Stimulated activated CD8-positive, alpha-beta memory T cell treated with anti-CD3 and anti-CD28 coated beads, Interleukin-4, amount 100 ng/mL, for 1 hour (primary cell): ENCODE results near the gene PARVG.

ENCODE experiments used
- DNase-seq, 2 donors: peaks; one replicate each; pipeline ENCODE4 v3.0.0-alpha.2; 2020; ENCODE audit warnings: low read depth in 2 of 2, low spot score in 1 of 2

Gene PARVG

GRCh38 chr22:44242946-44243724 lies 62.4 kb downstream of the PARVG start:
- DNase-seq = no peak

DNA sequence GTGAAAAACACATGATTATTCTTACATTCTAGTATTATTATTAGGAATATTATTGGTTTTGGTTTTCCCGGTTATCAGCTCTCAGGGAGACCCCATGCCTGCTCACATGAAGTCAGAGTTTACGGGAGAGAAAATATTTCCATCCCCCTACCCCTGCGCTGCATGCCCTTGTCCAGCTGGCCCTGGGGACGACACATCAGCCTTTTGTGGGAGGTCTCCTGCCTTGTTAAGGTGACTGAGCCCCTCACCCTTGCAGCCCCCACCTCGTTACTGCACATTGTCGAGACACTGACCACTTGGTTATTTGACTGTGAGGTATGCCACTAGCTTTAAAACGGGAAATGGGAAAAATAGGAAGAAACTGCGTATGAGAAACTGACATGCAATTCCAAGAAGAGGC lies 63.0 kb downstream of the PARVG start:
- DNase-seq = no peak

GRCh38 chr22:44244265-44244822 lies 63.6 kb downstream of the PARVG start:
- no peak for DNase-seq

GRCh38 chr22:44245438-44245837 lies 64.7 kb downstream of the PARVG start:
- DNase-seq = no peak

GRCh38 chr22:44245867-44246266 lies 65.1 kb downstream of the PARVG start:
- no peak for DNase-seq

DNA sequence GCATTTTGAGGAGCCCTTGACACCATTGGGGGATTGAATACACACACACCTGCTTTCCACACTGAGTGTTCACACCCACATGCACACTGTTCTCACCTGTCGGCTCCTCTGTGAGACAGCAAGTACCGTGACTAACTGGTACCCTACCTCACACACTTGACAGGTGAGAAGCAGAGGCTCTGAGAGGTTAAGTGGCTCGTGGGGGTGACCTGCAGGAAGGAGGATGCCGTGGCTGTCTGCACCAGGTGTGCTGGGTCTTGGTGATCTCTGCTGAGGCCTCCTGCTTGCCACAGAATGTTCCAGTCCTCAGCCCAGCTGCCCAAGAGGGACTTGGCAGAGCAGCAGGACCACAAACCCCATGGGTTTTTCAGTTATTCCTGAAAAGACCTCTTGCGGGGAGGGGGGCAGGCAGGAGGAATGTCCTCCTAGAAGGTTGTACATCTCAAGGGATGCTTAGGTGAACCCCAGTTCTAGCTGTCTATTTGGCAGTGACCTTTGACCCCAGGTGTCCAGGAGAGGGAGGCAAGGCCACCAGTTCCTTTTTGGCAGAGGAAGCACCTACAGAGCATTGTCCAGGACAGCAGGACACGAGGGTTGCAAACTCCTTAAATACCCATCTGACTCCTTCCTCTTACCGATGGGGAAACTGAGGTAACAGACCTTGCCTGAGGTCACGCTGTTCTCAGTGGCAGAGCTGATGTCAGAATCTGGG lies 66.0 kb downstream of the PARVG start:
- DNase-seq = no peak

DNA sequence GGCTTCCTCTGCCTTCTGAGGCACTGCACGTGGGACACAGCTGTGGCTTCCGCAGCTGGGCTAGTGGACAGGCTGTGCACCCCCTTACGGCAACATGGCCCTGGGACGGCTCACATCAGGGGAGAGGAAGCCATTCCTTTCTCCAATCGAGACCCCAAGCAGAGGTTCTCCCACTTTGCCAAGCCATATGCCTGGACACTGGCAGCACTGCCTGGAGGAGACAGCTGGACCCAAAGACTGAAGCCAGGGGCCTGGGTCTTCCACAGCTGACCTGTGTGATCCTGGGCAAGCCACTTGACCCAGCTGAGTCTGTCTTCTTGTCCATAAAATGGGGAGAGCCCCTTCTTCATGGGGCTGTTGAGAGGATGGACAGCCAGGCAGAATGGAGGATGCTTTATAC lies 66.6 kb downstream of the PARVG start:
- DNase-seq = no peak

DNA sequence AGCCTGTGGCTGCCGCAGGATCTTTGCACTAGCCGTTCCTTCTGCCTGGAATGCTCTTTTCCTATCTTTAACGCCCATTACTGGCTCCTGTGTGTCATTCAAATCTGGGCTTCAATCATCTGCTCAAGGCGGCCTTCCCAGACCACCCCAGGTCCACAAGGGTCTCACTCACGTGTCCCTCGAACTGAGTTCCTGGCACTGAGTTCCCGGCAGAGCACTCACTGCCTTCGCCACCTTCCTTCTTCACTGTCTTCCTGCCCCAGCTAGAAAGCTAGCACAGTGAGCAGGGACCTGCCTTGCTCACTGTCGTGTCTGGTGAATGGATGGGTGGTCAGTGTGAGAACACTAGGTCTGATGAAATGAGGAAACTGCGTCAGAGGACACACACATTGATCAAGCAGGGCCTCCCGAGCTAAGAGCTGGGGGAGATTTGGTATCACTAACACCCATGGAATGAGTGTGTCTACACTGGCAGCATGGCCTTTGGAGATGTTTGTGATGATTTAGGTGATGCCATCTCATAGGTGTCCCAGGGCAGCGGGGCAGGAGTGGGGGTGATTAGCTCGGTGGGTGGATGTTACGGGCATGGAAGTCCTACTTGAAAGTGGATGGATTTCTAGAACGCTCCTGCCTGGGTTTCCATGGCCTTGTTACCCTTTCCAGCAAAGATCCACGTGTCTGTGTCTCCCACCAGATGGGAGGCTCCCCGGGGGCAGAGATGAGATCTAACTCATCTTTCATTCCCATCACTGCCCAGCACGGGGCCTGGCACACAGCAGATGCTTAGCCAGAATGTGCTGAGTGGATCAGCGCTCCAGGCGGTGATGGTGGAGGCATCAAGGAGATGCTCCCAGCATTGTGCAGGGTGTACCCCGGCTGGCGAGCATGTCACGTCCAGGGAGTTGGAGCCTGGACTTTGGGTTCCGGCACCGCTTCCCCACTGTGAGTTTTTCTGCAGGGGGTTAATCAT lies 67.5 kb downstream of the PARVG start:
- DNase-seq = no peak

DNA sequence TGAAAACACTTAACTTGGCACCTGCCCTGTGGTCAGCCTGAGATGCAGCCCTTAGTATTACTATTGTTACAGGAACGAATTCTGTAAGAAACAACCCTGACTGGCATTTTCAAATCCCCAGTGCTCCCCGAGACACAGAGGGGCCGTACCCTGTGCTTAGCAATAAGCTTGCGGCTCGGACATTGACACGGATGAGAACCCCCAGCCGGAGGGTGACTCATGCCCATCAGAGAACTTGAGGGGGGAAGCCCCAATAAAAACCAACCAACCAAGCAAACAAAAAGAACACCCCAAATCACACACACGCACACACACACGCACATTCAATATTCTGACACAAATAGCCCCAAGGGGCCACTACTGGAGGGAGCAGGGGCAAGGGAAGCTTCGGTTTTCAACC lies 68.2 kb downstream of the PARVG start:
- no peak for DNase-seq

- no peak for DNase-seq
Observed at GRCh38 chr22:44249376-44250147, 68.8 kb downstream of the PARVG start.

DNA sequence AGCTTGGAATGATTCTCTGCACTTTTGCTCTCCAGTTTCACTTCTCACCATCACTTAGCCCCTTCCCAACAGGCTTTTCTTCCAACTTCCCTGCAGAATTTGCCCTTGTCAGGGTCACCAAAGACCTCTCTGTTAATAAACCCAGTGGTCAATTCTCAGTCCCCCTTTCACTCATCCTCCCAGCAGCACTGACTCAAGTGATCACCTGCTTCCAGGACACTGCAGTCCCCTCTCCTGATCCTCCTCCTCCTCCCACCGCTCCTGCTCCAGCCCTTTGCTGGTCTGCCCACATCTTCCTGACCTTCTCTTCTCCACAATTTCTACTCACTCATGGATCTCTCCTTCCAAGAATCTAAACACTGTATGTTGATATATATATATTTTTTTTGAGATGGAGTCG lies 74.1 kb downstream of the PARVG start:
- no peak for DNase-seq

DNA sequence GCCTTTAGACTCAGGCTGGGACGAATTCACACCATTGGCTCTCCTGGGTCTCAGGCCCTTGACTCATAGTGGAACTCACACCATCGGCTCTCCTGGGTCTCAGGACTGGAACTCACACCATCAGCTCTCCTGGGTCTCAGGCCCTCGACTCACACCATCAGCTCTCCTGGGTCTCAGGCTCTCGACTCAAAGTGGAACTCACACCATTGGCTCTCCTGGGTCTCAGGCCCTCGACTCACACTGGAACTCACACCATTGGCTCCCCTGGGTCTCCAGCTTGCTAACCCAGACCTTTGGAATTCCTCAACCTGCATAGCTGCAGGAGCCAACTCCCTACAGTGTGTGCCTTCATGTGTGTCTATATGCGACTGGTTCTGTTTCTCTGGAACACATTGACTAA lies 75.4 kb downstream of the PARVG start:
- no peak for DNase-seq

DNA sequence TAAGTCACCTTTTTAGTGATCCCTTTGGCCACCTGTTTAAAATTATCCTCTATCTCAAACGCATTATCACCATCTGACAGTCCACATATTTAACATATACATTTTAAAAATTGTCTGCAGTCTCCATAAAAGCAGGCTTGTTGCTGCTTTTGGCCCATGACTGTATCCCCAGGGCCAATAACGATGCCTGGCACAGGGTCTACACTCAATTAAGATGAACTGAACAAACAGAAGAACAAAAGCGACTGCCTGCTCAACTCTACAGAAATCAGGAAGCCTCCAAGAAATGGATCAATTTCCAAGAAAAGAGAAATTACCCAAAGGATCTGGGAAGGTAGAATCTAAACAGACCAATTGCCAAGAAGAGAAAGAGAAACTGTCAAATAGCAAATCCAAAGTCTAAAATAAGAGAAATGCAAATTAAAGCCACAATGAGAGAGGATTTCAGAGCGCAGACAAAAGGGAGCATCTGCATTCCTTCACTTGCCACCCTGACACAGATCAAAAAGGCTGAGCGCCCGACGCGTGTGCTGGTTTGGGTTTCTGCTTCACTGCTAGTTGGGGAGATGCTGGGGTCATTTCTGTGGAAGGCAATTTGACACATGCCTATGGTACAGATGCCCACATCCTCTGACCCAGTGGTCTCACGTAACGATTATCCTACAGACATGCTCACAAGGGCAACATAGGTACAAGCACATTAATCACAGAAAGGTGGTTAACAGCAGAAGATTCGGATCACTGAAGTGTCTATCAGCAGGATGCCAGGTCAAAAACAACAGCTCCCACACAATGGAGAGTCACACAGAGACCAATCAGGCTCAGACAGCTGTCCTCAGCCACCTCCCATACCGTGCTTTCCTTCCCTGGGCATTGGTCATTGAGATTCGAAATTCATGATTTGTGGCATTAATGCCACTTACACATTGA lies 76.1 kb downstream of the PARVG start:
- no peak for DNase-seq
